ENCODE results near the gene TPSG1.

DNA sequence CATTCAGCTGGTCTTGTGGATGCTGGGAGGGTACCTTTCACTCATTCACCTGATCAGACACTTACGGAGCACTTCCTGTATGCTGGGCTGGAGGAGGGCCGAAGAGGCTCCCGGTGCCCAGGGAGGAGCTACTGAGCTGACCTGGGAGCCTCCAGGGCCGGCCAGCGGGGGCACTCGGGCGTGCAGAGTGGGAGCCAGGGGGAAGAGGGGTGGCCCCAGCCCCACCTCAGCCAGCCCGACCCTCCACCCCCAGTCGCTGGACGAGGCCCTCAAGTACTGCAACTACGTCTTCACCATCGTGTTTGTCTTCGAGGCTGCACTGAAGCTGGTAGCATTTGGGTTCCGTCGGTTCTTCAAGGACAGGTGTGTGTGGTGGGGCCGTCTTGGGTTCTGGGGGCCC, 10.3 kb downstream of the TPSG1 start:
- TF ChIP-seq, protein P1, sequence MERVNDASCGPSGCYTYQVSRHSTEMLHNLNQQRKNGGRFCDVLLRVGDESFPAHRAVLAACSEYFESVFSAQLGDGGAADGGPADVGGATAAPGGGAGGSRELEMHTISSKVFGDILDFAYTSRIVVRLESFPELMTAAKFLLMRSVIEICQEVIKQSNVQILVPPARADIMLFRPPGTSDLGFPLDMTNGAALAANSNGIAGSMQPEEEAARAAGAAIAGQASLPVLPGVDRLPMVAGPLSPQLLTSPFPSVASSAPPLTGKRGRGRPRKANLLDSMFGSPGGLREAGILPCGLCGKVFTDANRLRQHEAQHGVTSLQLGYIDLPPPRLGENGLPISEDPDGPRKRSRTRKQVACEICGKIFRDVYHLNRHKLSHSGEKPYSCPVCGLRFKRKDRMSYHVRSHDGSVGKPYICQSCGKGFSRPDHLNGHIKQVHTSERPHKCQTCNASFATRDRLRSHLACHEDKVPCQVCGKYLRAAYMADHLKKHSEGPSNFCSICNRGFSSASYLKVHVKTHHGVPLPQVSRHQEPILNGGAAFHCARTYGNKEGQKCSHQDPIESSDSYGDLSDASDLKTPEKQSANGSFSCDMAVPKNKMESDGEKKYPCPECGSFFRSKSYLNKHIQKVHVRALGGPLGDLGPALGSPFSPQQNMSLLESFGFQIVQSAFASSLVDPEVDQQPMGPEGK (CRISPR knock-in tag; IDR thresholded peaks at IDR 0.05; ENCODE audit: borderline replicate concordance) = no peak
- TF ChIP-seq CSDC2 (CRISPR knock-in tag; IDR thresholded peaks at IDR 0.05) (no peak), CREB5 (CRISPR knock-in tag; IDR thresholded peaks at IDR 0.05; ENCODE audit: low read depth) (no peak), RARB (CRISPR knock-in tag; IDR thresholded peaks at IDR 0.05) (no peak)

Measured in SK-N-SH treated with all-trans-retinoic acid at 6 μM for 48 hours (cell line).